Stimulated activated CD8-positive, alpha-beta memory T cell treated with anti-CD3 and anti-CD28 coated beads, Interleukin-7, amount 100 ng/mL, for 24 hours (primary cell): Measurements from ENCODE around the gene IL4.

Experiments used
- DNase-seq: peaks from one replicate; pipeline ENCODE4 v3.0.0-alpha.2; 2020; ENCODE audit warnings: low read depth

Gene IL4

GRCh38 chr5:132695956-132696355, 22.2 kb downstream of the IL4 start:
- no peak for DNase-seq

- no peak for DNase-seq
Observed at GRCh38 chr5:132704875-132705274, 31.1 kb downstream of the IL4 start.

GRCh38 chr5:132708645-132709044, 34.9 kb downstream of the IL4 start:
- DNase-seq: no peak

GRCh38 chr5:132714456-132715307, 40.9 kb downstream of the IL4 start:
- no peak for DNase-seq

- no peak for DNase-seq
Observed at GRCh38 chr5:132718544-132719312, 44.9 kb downstream of the IL4 start.

GRCh38 chr5:132725745-132726144, 52.0 kb downstream of the IL4 start:
- no peak for DNase-seq

GRCh38 chr5:132729896-132730295, 56.1 kb downstream of the IL4 start:
- DNase-seq: no peak
